Gastrocnemius medialis (tissue), 4 donors: ENCODE measurements around the gene RCL1. TPM values are rescaled to one million over a fixed set of nuclear protein-coding genes. Genes with fewer than 3 reads are reported as not detected.

Source experiments
- ATAC-seq, 2 donors: fragments of 150-250 bp; one replicate each; pipeline ENCODE4 v1.9.1; 2016
- DNase-seq, 2 donors: peaks; one replicate each; pipeline ENCODE4 v3.0.0-alpha.2; 2019
- H3K27ac ChIP-seq, 4 donors: fragments of 200-600 bp; sonication (generic); 1 replicate in 1 of 4; 2 replicates in 3 of 4; pipeline ENCODE4 v1.5.1; 2016 to 2018; ENCODE audit warnings: mild to moderate bottlenecking in 2 of 4, moderate library complexity in 1 of 4
- H3K27me3 ChIP-seq, 3 donors: fragments of 200-600 bp; sonication (generic) in 2 of 3; 1 replicate in 1 of 3; 2 replicates in 2 of 3; pipeline versions ENCODE4 v1.5.1 to v1.6.0; 2016 to 2019; ENCODE audit warnings: mild to moderate bottlenecking in 1 of 3, moderate library complexity in 1 of 3
- H3K36me3 ChIP-seq, 2 donors: fragments of 200-600 bp; sonication (generic) in 1 of 2; one replicate each; pipeline ENCODE4 v1.5.1; 2017 to 2018
- H3K4me1 ChIP-seq, 2 donors: fragments of 200-600 bp; sonication (generic) in 1 of 2; one replicate each; pipeline ENCODE4 v1.5.1; 2016 to 2017; ENCODE audit warnings: mild to moderate bottlenecking in 2 of 2
- H3K4me3 ChIP-seq, 4 donors: fragments of 200-600 bp; sonication (generic) in 3 of 4; 1 replicate in 1 of 4; 2 replicates in 3 of 4; pipeline ENCODE4 v1.5.1; 2016 to 2019; ENCODE audit warnings: mild to moderate bottlenecking in 2 of 4
- H3K9me3 ChIP-seq, 3 donors: fragments of 200-600 bp; sonication (generic) in 2 of 3; 1 replicate in 1 of 3; 2 replicates in 2 of 3; pipeline ENCODE4 v1.5.1; 2016 to 2019
- POLR2A ChIP-seq, 2 donors: fragments of 450-650 bp; IDR thresholded peaks; one replicate each; pipeline ENCODE4 v1.6.1; 2017; ENCODE audit warnings: antibody characterized with exemption in 2 of 2, mild to moderate bottlenecking in 2 of 2, moderate library complexity in 2 of 2
- in situ Hi-C, 4 donors: fragments of 200-750 bp; cut with MboI; loops; one replicate each; pipeline versions ENCODE4 v1.15.0 to v1.8.0; 2017; ENCODE audit warnings: low sequenced_read_pairs in 4 of 4
- intact Hi-C: fragments of 100-400 bp; cut with DNase I; formaldehyde crosslinking; loops from one replicate; pipeline ENCODE4 v1.15.1; 2023; ENCODE audit warnings: low total_unique reads
- total RNA-seq, 4 donors: library from RNA; depleted of rRNA; stranded (reverse); fragments of >200 nt; gene quantifications; one replicate each; pipeline versions ENCODE4 v1.1.0 to v1.2.3, GENCODE V29; 2016
- TF ChIP-seq, protein P1 (sequence below), 5 experiments: fragments of 450-650 bp in 3 of 5; fragments of 200-600 bp in 2 of 5; sonication (generic) in 2 of 5; IDR thresholded peaks in 4 of 5; conservative IDR thresholded peaks in 1 of 5; 1 replicate in 4 of 5; 2 replicates in 1 of 5; pipeline ENCODE4 v1.5.1; 2016 to 2019; ENCODE audit warnings: antibody characterized with exemption in 5 of 5, mild to moderate bottlenecking in 3 of 5, moderate library complexity in 3 of 5

Gene RCL1
- total RNA-seq, 4 donors from 2014 or later = 18.8 to 62.4 (median 26.2) TPM

DNA sequence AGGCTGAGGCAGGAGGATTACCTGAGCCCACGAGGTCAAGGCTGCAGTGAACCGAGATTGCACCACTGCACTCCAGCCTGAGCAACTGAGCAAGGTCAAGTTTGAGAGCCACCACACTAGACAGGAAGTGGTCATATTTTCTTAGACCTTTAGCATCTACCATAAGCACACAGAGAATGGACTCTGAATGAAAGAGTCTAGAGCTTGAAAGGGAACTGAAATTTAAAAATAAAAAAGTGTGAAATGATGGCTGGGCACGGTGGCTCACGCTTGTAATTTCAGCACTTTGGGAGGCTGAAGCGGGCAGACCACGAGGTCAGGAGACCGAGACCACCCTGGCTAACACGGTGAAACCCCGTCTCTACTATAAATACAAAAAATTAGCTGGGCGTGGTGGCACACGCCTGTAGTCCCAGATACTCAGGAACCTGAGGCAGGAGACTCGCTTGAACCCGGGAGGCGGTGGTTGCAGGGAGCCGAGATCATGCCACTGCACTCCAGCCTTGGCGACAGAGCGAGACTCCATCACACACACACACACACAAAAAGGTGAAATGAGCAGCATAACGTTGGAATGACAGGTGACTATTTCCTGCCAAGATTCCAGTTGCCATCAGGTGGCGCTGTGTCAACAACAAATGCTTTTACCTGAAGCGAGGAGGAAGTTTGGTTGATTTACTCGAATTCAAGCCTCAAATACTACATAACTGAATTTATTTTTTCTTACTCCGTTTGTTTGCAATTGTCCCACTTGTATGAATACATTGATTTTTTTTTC is 30.4 kb upstream of the RCL1 start:
- peak; percentile 42 to 65 for DNase-seq
- peak overlapping the region; percentile 39 to 50 (median 40) for H3K27ac ChIP-seq
- in situ Hi-C loops = loop anchor here (5.0 to 25.0 kb wide), 4 partner anchors 223 to 825 kb away; partner anchors contain the start of genes JAK2 (in 4 of the 4) and PLGRKT (in 3 of the 4)
- TF ChIP-seq, protein P1, sequence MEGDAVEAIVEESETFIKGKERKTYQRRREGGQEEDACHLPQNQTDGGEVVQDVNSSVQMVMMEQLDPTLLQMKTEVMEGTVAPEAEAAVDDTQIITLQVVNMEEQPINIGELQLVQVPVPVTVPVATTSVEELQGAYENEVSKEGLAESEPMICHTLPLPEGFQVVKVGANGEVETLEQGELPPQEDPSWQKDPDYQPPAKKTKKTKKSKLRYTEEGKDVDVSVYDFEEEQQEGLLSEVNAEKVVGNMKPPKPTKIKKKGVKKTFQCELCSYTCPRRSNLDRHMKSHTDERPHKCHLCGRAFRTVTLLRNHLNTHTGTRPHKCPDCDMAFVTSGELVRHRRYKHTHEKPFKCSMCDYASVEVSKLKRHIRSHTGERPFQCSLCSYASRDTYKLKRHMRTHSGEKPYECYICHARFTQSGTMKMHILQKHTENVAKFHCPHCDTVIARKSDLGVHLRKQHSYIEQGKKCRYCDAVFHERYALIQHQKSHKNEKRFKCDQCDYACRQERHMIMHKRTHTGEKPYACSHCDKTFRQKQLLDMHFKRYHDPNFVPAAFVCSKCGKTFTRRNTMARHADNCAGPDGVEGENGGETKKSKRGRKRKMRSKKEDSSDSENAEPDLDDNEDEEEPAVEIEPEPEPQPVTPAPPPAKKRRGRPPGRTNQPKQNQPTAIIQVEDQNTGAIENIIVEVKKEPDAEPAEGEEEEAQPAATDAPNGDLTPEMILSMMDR (IDR thresholded peaks at IDR 0.05 in 4 of 5, conservative IDR thresholded peaks at IDR 0.05 in 1 of 5) = peak; percentile 78 to 87 (median 81)
- TF ChIP-seq POLR2A (IDR thresholded peaks at IDR 0.05) = no peak
- H3K27me3 ChIP-seq = no peaks in the 10 kb centered on the region
- peak overlapping the region; percentile 26 to 48 (median 32) for H3K4me3 ChIP-seq
- ATAC-seq = peak; percentile 69 to 80
- no peaks in the 10 kb centered on the region for H3K36me3 ChIP-seq
- H3K4me1 ChIP-seq = peaks cover 9 to 13% of the 10 kb centered on the region in 2 donors
- intact Hi-C loops = loop anchor here (1.0 to 5.0 kb wide), 5 partner anchors 31 to 837 kb away; partner anchors contain the start of gene RCL1
- H3K9me3 ChIP-seq = no peaks in the 10 kb centered on the region

DNA sequence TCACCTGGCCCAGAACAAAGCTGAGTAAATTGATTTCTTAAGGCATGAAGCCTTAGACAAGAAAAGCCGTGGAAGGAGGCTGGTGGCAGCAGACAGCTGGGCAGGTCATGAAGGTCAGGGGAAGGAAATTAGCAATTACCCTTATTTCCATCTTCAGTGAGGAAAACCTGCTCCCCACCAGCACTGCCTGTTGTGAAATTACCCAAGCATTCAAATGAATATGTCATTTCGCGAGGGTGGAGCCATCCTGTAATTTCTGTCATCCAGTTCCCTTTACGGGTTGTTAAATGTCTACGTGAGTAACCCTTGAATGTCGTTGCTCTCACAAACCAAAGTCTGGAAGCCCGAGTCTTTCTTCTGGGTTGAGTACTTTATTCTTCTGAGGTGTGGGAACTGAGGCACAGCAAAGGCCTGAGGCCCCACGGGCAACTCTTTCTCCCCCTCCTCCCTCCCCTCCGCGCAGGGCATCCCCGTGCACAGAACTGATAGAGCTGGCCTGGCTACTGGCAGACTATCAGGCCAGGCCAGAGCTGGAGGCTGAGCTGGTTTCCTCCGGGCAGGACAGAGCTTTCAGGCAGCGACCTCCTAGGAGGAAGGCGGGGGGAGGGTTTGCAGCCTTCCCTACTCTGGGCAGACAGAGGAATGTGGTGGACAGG is 29.7 kb upstream of the RCL1 start:
- no peak for DNase-seq
- Histone ChIP-seq H3K4me3 (peak overlapping the region; percentile 26 to 48 (median 32)), H3K4me1 (peaks cover 9 to 13% of the 10 kb centered on the region in 2 donors), H3K27ac (peak overlapping the region; percentile 39 to 50 (median 40)), H3K36me3 (no peaks in the 10 kb centered on the region), H3K27me3 (no peaks in the 10 kb centered on the region), H3K9me3 (no peaks in the 10 kb centered on the region)
- intact Hi-C loops (loop anchor here (1.0 to 5.0 kb wide), 5 partner anchors 30 to 836 kb away; partner anchors contain the start of gene RCL1), in situ Hi-C loops (loop anchor here (5.0 to 25.0 kb wide), 4 partner anchors 222 to 824 kb away; partner anchors contain the start of genes JAK2 (in 4 of the 4) and PLGRKT (in 3 of the 4))
- TF ChIP-seq, protein P1 (IDR thresholded peaks at IDR 0.05 in 4 of 5, conservative IDR thresholded peaks at IDR 0.05 in 1 of 5) = peak in 2 of 5 experiments; percentile 4 to 14
- TF ChIP-seq POLR2A (IDR thresholded peaks at IDR 0.05) = no peak
- ATAC-seq = peak; percentile 40 to 42

DNA sequence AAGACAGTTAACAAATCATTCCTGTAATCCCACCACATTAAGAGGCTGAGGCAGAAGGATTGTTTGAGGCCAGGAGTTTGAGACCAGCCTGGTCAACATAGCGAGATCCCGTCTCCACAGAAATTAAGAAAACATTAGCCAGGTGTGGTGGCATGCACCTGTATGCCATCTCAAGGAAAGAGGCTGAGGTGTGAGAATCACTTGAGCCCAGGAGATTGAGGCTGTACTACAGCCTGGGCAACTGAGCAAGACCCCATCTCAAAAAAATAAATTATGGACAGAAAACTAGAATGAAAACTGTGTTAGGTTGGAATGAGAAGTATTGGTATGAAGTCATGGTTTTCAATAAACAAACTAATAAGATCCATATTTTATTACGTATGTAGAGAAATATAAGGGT is 28.7 kb upstream of the RCL1 start:
- in situ Hi-C loops = loop anchor here (5.0 to 25.0 kb wide), 4 partner anchors 221 to 823 kb away; partner anchors contain the start of genes JAK2 (in 4 of the 4) and PLGRKT (in 3 of the 4)
- H3K4me3 ChIP-seq = no peak overlapping the region
- no peak for TF ChIP-seq POLR2A (IDR thresholded peaks at IDR 0.05)
- TF ChIP-seq, protein P1 (IDR thresholded peaks at IDR 0.05 in 4 of 5, conservative IDR thresholded peaks at IDR 0.05 in 1 of 5) = no peak
- no peak for ATAC-seq
- intact Hi-C loops = loop anchor here (5.0 kb wide), 2 partner anchors 88 to 163 kb away; no protein-coding TSS in a partner anchor
- no peaks in the 10 kb centered on the region for H3K9me3 ChIP-seq
- no peaks in the 10 kb centered on the region for H3K36me3 ChIP-seq
- H3K27ac ChIP-seq = no peak overlapping the region
- H3K4me1 ChIP-seq = peaks cover 9 to 13% of the 10 kb centered on the region in 2 donors
- DNase-seq = no peak
- H3K27me3 ChIP-seq = no peaks in the 10 kb centered on the region

DNA sequence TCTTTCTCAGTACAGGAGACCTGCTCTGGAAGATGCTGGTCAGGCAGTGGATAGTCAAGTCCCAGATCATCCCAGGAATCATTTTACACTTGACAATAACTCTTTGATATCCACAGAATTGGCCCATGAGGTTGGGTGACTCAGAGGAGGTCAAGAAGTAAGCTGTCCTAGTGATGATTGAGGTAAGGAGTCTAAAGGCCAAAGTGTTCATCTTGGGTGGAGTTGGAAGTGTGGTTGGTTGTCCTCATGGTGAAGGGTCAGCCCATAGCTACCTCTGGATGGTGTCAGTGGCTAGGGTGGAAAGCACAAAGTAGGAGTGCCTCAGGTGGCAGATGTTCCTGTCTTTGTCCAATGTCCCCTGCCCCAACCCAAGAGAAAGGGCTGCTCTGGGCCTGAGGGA is 24.1 kb upstream of the RCL1 start:
- DNase-seq (no peak), ATAC-seq (no peak)
- H3K27ac ChIP-seq = no peak overlapping the region
- no peaks in the 10 kb centered on the region for H3K36me3 ChIP-seq
- no peak overlapping the region for H3K4me3 ChIP-seq
- no peaks in the 10 kb centered on the region for H3K4me1 ChIP-seq
- H3K27me3 ChIP-seq = no peaks in the 10 kb centered on the region
- in situ Hi-C loops = loop anchor here in 3 of 4 donors (10.0 to 25.0 kb wide), 3 partner anchors 216 to 819 kb away; partner anchors contain the start of genes PLGRKT (in 3 of the 3) and JAK2 (in 1 of the 3)
- TF ChIP-seq POLR2A (IDR thresholded peaks at IDR 0.05) = no peak
- TF ChIP-seq, protein P1 (IDR thresholded peaks at IDR 0.05 in 4 of 5, conservative IDR thresholded peaks at IDR 0.05 in 1 of 5) = no peak
- intact Hi-C loops = no loop called here
- no peaks in the 10 kb centered on the region for H3K9me3 ChIP-seq
